GM23338 (cell line): ENCODE results near the gene TNF. TPM values are rescaled to one million over a fixed set of nuclear protein-coding genes. Genes with fewer than 3 reads are reported as not detected.

Experiments
- ATAC-seq: fragments of 200-7000 bp; cut with Tn5 transposase; 3 replicates; pipeline ENCODE4 v1.9.1; 2020
- DNase-seq: peaks from one replicate; pipeline ENCODE4 v3.0.0-alpha.2; 2015; ENCODE audit warnings: low spot score
- H2AFZ ChIP-seq: fragments of 200-600 bp; sonication (generic); 2 replicates; pipeline ENCODE4 v1.8.0; 2016; ENCODE audit warnings: antibody characterized with exemption, mild to moderate bottlenecking, moderate library complexity
- H3F3A ChIP-seq: fragments of 200-600 bp; sonication (generic); replicated peaks from 2 replicates; pipeline ENCODE4 v1.8.0; 2017; ENCODE audit warnings: antibody characterized with exemption, mixed run types, low read depth
- H3K27ac ChIP-seq: fragments of 200-600 bp; sonication (generic); 2 replicates; pipeline ENCODE4 v1.6.1; 2016; ENCODE audit warnings: low read depth
- H3K27me3 ChIP-seq: fragments of 200-600 bp; sonication (generic); 2 replicates; pipeline ENCODE4 v1.8.0; 2016; ENCODE audit warnings: mild to moderate bottlenecking, mixed run types, moderate library complexity; ENCODE audit not compliant: insufficient read depth
- H3K36me3 ChIP-seq: fragments of 200-600 bp; sonication (generic); 2 replicates; pipeline ENCODE4 v1.8.0; 2016; ENCODE audit warnings: mild to moderate bottlenecking; ENCODE audit not compliant: insufficient read depth
- H3K4me1 ChIP-seq: fragments of 200-600 bp; sonication (generic); 2 replicates; pipeline ENCODE4 v1.8.0; 2016; ENCODE audit warnings: mild to moderate bottlenecking, moderate library complexity; ENCODE audit not compliant: insufficient read depth
- H3K4me2 ChIP-seq: fragments of 200-600 bp; sonication (generic); 2 replicates; pipeline ENCODE4 v1.7.1; 2017; ENCODE audit warnings: mixed run types
- H3K4me3 ChIP-seq: fragments of 200-600 bp; sonication (generic); 2 replicates; pipeline ENCODE4 v1.6.1; 2016; ENCODE audit warnings: mixed run types
- H3K79me2 ChIP-seq: fragments of 200-600 bp; sonication (generic); replicated peaks from 2 replicates; pipeline ENCODE4 v1.8.0; 2017; ENCODE audit warnings: mild to moderate bottlenecking; ENCODE audit not compliant: insufficient read depth
- H3K9me2 ChIP-seq: fragments of 200-600 bp; sonication (generic); 2 replicates; pipeline ENCODE4 v1.8.0; 2017; ENCODE audit not compliant: insufficient read depth
- H4K20me1 ChIP-seq: fragments of 200-600 bp; sonication (generic); replicated peaks from 2 replicates; pipeline ENCODE4 v1.8.0; 2017; ENCODE audit warnings: mild to moderate bottlenecking; ENCODE audit not compliant: insufficient read depth
- H3K27ac Mint-ChIP-seq: 2 replicates; pipeline ENCODE4 v1.8.0; 2020; ENCODE audit warnings: inconsistent platforms, mild to moderate bottlenecking, moderate library complexity, mixed read lengths
- H3K27me3 Mint-ChIP-seq: 3 replicates; pipeline ENCODE4 v1.8.0; 2022; ENCODE audit warnings: low read depth, mild to moderate bottlenecking, moderate library complexity, mixed read lengths, inconsistent platforms; ENCODE audit not compliant: insufficient read depth, poor library complexity
- H3K36me3 Mint-ChIP-seq: 3 replicates; pipeline ENCODE4 v1.8.0; 2021; ENCODE audit warnings: low read depth, mild to moderate bottlenecking, inconsistent platforms, moderate library complexity, mixed read lengths
- H3K4me1 Mint-ChIP-seq: 3 replicates; pipeline ENCODE4 v1.8.0; 2020; ENCODE audit warnings: mild to moderate bottlenecking, inconsistent platforms, mixed read lengths
- H3K4me3 Mint-ChIP-seq: 3 replicates; pipeline ENCODE4 v1.8.0; 2021; ENCODE audit warnings: moderate library complexity, mild to moderate bottlenecking, inconsistent platforms, mixed read lengths
- H3K9me3 Mint-ChIP-seq: 3 replicates; pipeline ENCODE4 v1.8.0; 2020; ENCODE audit warnings: moderate library complexity, mild to moderate bottlenecking, inconsistent platforms, mixed read lengths
- CTCF ChIP-seq, 2 experiments: fragments of 200-600 bp in 1 of 2; sonication (generic) in 1 of 2; conservative IDR thresholded peaks; 2 replicates each; pipeline versions ENCODE4 v1.5.1 to v1.6.1; 2016 to 2017; ENCODE audit warnings: antibody characterized with exemption in 2 of 2, low read depth in 2 of 2, mild to moderate bottlenecking in 2 of 2, moderate library complexity in 1 of 2
- ETS1 ChIP-seq: IDR thresholded peaks from 2 replicates; pipeline ENCODE4 v1.6.1; 2016; ENCODE audit warnings: antibody characterized with exemption
- EZH2 ChIP-seq: fragments of 200-600 bp; sonication (generic); IDR thresholded peaks from one replicate; pipeline ENCODE4 v1.8.0; 2017; ENCODE audit warnings: antibody characterized with exemption, mild to moderate bottlenecking, low read depth; ENCODE audit not compliant: unreplicated experiment
- EZH2phosphoT487 ChIP-seq: fragments of 200-600 bp; sonication (generic); IDR thresholded peaks from one replicate; pipeline ENCODE4 v1.8.1; 2018; ENCODE audit warnings: antibody characterized with exemption; ENCODE audit not compliant: unreplicated experiment
- REST ChIP-seq: IDR thresholded peaks from one replicate; pipeline ENCODE4 v1.6.1; 2018; ENCODE audit warnings: antibody characterized with exemption; ENCODE audit not compliant: unreplicated experiment
- polyA plus RNA-seq: library from polyadenylated mRNA; unstranded; fragments of >200 nt; fragmentation: Nextera tagmentation; extraction: Ambion mirVana; gene quantifications from 2 replicates; pipeline ENCODE4 v1.2.1, GENCODE V29; 2016
- total RNA-seq: library from RNA; depleted of rRNA; stranded (reverse); fragments of >200 nt; shearing (Covaris generic); gene quantifications from 2 replicates; pipeline ENCODE4 v1.2.3, GENCODE V29; 2014

The TNF gene
- total and polyA plus RNA-seq, 2 experiments from 2014 or later = 0.11 TPM; not detected in 1

GRCh38 chr6:31541658-31542521, 33.5 kb upstream of the TNF start, which contains the start of gene DDX39B (continued):
- no peak; the same call in 1 of the 2 replicates for TF ChIP-seq ETS1

- H3K9me2 ChIP-seq = no peaks in the 10 kb centered on the region
- peaks cover 19% of the 10 kb centered on the region for H3K27me3 Mint-ChIP-seq
- H3K4me1 ChIP-seq = peaks cover 29% of the 10 kb centered on the region
- peaks cover 37% of the 10 kb centered on the region for H3K4me1 Mint-ChIP-seq
- peaks cover 18% of the 10 kb centered on the region for H3F3A ChIP-seq
- ATAC-seq (no peak), DNase-seq (no peak)
- H4K20me1 ChIP-seq = peaks cover 23% of the 10 kb centered on the region
- no peak overlapping the region for H3K27ac Mint-ChIP-seq
- TF ChIP-seq REST = no peak
- TF ChIP-seq EZH2phosphoT487 = no peak
- TF ChIP-seq EZH2 = no peak
- no peak for TF ChIP-seq CTCF (conservative IDR thresholded peaks at IDR 0.05; ENCODE audit: low read depth in 2 of 2)
- peaks cover 44% of the 10 kb centered on the region for H3K79me2 ChIP-seq
- H3K4me3 ChIP-seq = no peak overlapping the region
- no peak overlapping the region for H3K27ac ChIP-seq
- peaks cover 22% of the 10 kb centered on the region for H3K36me3 ChIP-seq
- H3K27me3 ChIP-seq = no peaks in the 10 kb centered on the region
- no peak overlapping the region; the same call in 2 of the 3 replicates for H3K4me3 Mint-ChIP-seq
- no peak overlapping the region for H2AFZ ChIP-seq
- H3K9me3 Mint-ChIP-seq = no peaks in the 10 kb centered on the region; the same call in 2 of the 3 replicates
- H3K4me2 ChIP-seq = no peak overlapping the region
- H3K36me3 Mint-ChIP-seq = peaks cover 35% of the 10 kb centered on the region
These were observed 31.7 kb upstream of the TNF start for GRCh38 chr6:31543639-31544038.
